Cardiac muscle cell (in vitro differentiated cells and primary cell): ENCODE measurements around the gene INPP5D. TPM values are rescaled to one million over a fixed set of nuclear protein-coding genes. Genes with fewer than 3 reads are reported as not detected.

ENCODE experiments used
- DNase-seq, 2 donors: peaks; one replicate each; pipeline versions ENCODE4 v3.0.0 to v3.0.0-alpha.2; 2010 to 2017; ENCODE audit warnings: low read depth in 1 of 2, low spot score in 1 of 2
- H3K27ac ChIP-seq: fragments of 200-600 bp; sonication (generic); 2 replicates; pipeline ENCODE4 v1.5.1; 2016
- H3K27me3 ChIP-seq: fragments of 200-600 bp; sonication (generic); 2 replicates; pipeline ENCODE4 v1.6.0; 2016; ENCODE audit warnings: control low read depth
- H3K36me3 ChIP-seq: fragments of 200-600 bp; sonication (generic); 2 replicates; pipeline ENCODE4 v1.5.1; 2016; ENCODE audit warnings: control low read depth
- H3K4me1 ChIP-seq: fragments of 200-600 bp; sonication (generic); 2 replicates; pipeline ENCODE4 v1.8.1; 2017; ENCODE audit warnings: low read depth, mild to moderate bottlenecking, mixed run types
- H3K4me3 ChIP-seq: fragments of 200-600 bp; sonication (generic); 2 replicates; pipeline ENCODE4 v1.5.1; 2016; ENCODE audit warnings: mild to moderate bottlenecking
- H3K9me3 ChIP-seq: fragments of 200-600 bp; sonication (generic); 2 replicates; pipeline ENCODE4 v1.5.1; 2017; ENCODE audit warnings: low read depth, mild to moderate bottlenecking, control low read depth
- CTCF ChIP-seq: IDR thresholded peaks from 2 replicates; pipeline ENCODE4 v1.5.1; 2012; ENCODE audit warnings: low read depth, mild to moderate bottlenecking, low read length
- polyA plus RNA-seq: library from polyadenylated mRNA; unstranded; fragments of >200 nt; fragmentation: Nextera tagmentation; extraction: Ambion mirVana; gene quantifications from 2 replicates; pipeline ENCODE4 v1.2.1, GENCODE V29; 2016
- total RNA-seq: library from RNA; depleted of rRNA; stranded (reverse); fragments of >200 nt; gene quantifications from 2 replicates; pipeline ENCODE4 v1.2.3, GENCODE V29; 2016

Gene INPP5D
- total and polyA plus RNA-seq, 2 experiments from 2014 or later, result 4.5 to 6.8 TPM

GRCh38 chr2:233179848-233180366, 119.8 kb downstream of the INPP5D start:
- Histone ChIP-seq H3K27me3 (no peaks in the 10 kb centered on the region), H3K4me1 (peaks cover 10% of the 10 kb centered on the region), H3K4me3 (no peak overlapping the region), H3K9me3 (no peaks in the 10 kb centered on the region), H3K27ac (no peak overlapping the region), H3K36me3 (no peaks in the 10 kb centered on the region)
- no peak for TF ChIP-seq CTCF
- DNase-seq, result no peak

- Histone ChIP-seq H3K4me1 (peaks cover 21% of the 10 kb centered on the region), H3K9me3 (no peaks in the 10 kb centered on the region), H3K36me3 (no peaks in the 10 kb centered on the region), H3K27ac (no peak overlapping the region), H3K27me3 (no peaks in the 10 kb centered on the region), H3K4me3 (no peak overlapping the region)
- no peak for DNase-seq
- no peak for TF ChIP-seq CTCF
These were observed 123.8 kb downstream of the INPP5D start for GRCh38 chr2:233183869-233184418.

- no peaks in the 10 kb centered on the region for H3K36me3 ChIP-seq
- no peak overlapping the region for H3K4me3 ChIP-seq
- no peak for DNase-seq
- peak overlapping the region; percentile 62 for H3K27ac ChIP-seq
- peaks cover 20% of the 10 kb centered on the region for H3K4me1 ChIP-seq
- TF ChIP-seq CTCF, result no peak
- H3K9me3 ChIP-seq, result no peaks in the 10 kb centered on the region
- no peaks in the 10 kb centered on the region for H3K27me3 ChIP-seq
These were observed 124.5 kb downstream of the INPP5D start for GRCh38 chr2:233184669-233185068.

- no peak for DNase-seq
- Histone ChIP-seq H3K4me1 (peaks cover 20% of the 10 kb centered on the region), H3K27me3 (no peaks in the 10 kb centered on the region), H3K9me3 (no peaks in the 10 kb centered on the region), H3K4me3 (no peak overlapping the region), H3K36me3 (no peaks in the 10 kb centered on the region), H3K27ac (peak overlapping the region; percentile 62)
- TF ChIP-seq CTCF, result no peak
These were observed 125.2 kb downstream of the INPP5D start for GRCh38 chr2:233185330-233185729.

GRCh38 chr2:233185963-233186362, 125.8 kb downstream of the INPP5D start:
- no peaks in the 10 kb centered on the region for H3K9me3 ChIP-seq
- H3K4me1 ChIP-seq, result peaks cover 20% of the 10 kb centered on the region
- H3K27ac ChIP-seq, result peak overlapping the region; percentile 5
- H3K36me3 ChIP-seq, result no peaks in the 10 kb centered on the region
- no peaks in the 10 kb centered on the region for H3K27me3 ChIP-seq
- peak in 1 of 2 donors; percentile 28 for DNase-seq
- H3K4me3 ChIP-seq, result no peak overlapping the region
- TF ChIP-seq CTCF, result no peak

GRCh38 chr2:233186851-233187250, 126.7 kb downstream of the INPP5D start:
- no peak for TF ChIP-seq CTCF
- no peak overlapping the region for H3K27ac ChIP-seq
- no peak for DNase-seq
- H3K27me3 ChIP-seq, result no peaks in the 10 kb centered on the region
- no peaks in the 10 kb centered on the region for H3K9me3 ChIP-seq
- no peak overlapping the region for H3K4me3 ChIP-seq
- H3K4me1 ChIP-seq, result peaks cover 20% of the 10 kb centered on the region
- H3K36me3 ChIP-seq, result no peaks in the 10 kb centered on the region
